ENCODE measurements around the gene OBSL1.

OBSL1 gene

GRCh38 chr2:219530048-219530963 is 41.0 kb downstream of the OBSL1 start:
- DNase-seq = peak; percentile 90 to 95 (median 94)

- no peak for DNase-seq
These were observed 43.9 kb downstream of the OBSL1 start for GRCh38 chr2:219527472-219527871.

DNA sequence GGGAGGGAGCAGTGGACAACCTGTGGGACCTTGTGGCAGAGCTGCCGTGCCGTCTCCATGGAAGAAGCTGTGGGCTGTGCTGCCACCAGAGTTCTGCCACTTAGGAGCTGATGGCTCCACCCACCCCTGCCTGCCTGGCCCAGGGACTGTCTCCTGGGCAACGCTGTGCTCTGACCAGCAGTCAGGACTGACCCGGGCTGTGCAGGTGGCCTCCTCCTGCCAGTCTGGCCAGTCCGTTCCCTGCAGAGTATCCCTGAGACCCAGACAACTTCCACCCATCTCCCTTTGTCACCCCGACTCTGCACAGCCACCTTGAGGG is 44.3 kb downstream of the OBSL1 start:
- DNase-seq = no peak

DNA sequence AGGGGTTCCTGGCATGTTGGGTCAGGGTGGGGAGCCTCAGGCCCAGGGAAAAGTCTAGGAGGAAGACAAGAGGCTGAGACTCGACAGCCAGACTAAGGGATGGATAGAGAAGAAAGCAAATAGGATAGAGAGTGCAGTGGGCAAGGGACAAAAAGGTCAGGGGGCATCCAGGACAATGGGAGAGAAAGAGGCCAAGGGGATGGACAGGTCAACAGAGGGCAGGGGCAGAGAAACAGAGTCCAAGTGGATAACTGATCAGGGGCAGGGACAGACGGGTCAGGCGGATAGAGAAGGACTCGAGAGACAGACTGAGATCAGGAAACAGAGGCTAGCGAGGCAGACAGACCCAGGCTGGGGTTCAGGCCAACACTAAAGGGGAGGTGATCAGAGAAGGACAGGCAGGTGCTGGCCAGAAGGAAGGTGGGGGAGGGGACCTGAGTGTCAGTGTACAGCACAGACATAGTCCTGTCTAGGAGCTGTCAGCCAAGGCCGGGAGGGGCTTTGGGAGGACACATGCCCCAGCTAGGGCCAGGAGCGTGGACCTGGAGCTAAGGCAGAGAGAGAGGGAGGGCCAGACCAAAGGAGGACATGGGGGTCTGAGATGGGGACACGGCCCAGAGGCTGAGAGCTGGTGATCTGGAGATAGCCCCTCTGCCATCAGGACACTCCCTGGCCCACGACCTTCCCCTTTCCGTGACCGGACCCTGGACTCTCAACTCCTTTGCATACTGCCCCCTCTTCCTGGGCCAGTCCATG is 44.8 kb downstream of the OBSL1 start:
- no peak for DNase-seq

- no peak for DNase-seq
These were observed 45.7 kb downstream of the OBSL1 start for GRCh38 chr2:219525533-219526232.

GRCh38 chr2:219524817-219525216 is 46.5 kb downstream of the OBSL1 start:
- DNase-seq = no peak

DNA sequence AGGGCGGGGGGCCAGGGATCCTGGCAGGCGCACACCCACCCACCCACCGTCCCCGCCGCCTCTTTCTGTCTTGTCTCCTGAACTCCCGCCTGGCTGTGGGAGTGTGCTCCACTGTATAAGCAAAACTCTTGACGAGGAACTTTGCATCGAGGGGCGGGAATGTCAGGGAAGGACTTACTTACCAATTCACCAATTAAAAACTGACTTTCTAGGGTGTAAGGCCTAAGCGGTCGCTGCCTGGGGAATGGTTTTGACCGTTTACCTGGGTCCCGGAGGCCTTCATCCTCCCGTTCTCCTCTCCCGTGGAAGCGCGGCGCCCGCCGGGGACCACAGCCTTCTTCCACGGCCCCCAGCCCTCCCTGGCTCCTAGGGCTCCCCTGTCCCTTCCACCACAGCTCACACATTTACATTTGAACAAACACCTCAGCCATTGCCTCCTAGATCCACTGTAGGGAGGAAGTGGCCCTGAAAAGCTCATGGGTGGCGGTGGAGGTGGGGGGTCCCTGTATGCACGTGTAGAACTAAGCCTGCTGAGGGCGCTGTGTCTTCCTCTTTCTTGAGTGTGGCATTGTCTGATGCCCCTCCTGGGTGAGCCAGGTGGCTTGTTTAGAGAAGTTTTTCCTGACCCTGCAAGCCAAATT is 48.2 kb downstream of the OBSL1 start:
- DNase-seq = no peak

- no peak for DNase-seq
These were observed 49.0 kb downstream of the OBSL1 start for GRCh38 chr2:219522111-219523030.

GRCh38 chr2:219521066-219521880 is 50.1 kb downstream of the OBSL1 start:
- peak in 2 of 4 experiments; percentile 26 to 45 for DNase-seq

- no peak for DNase-seq
These were observed 51.3 kb downstream of the OBSL1 start for GRCh38 chr2:219520079-219520478.

GRCh38 chr2:219519526-219519916 is 51.8 kb downstream of the OBSL1 start:
- no peak for DNase-seq

DNA sequence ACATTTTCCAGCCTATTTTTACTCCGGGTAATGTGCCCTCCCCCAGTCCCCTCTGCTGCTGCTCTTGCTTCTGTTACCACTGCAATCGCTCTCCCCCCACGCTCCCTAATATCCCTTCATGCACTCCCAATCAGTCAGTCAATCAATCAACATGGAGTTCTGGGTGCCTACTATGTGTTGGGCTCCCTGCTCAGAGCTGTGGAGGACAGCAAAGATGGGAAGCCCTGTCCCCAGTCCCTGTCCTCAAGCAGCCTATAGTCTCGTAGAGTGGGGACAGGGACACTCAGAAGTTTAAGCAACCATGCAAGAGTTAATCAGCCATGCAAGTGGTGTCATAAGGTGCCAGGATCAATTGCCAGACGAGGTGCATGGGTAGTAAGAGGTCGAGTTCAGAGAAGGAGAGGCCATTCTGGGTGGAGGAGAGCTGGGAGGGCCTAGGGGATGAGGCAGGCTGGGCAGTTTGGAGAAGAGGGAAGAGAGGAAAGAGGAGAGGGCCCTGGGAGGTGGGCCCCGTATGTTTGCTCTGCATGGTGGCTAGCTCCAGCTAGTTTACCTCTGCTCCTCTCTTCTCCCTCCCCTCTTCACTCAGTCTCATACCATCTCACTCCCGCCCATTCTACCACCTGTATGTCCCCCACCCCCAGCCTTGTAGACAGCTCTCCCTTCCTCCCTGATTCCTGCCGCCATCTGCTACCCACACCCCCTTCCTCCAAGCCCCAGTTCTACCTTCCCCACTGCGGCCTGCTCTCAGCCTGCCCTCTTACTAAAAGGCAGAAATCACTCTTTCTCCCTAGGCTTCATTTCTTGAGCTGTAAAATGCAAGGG is 53.2 kb downstream of the OBSL1 start:
- DNase-seq = no peak

- DNase-seq = peak in 1 of 4 experiments; percentile 6
These were observed 54.5 kb downstream of the OBSL1 start for GRCh38 chr2:219516888-219517287.

- DNase-seq = no peak
These were observed 55.3 kb downstream of the OBSL1 start for GRCh38 chr2:219515874-219516629.

- no peak for DNase-seq
These were observed 56.5 kb downstream of the OBSL1 start for GRCh38 chr2:219514836-219515235.

DNA sequence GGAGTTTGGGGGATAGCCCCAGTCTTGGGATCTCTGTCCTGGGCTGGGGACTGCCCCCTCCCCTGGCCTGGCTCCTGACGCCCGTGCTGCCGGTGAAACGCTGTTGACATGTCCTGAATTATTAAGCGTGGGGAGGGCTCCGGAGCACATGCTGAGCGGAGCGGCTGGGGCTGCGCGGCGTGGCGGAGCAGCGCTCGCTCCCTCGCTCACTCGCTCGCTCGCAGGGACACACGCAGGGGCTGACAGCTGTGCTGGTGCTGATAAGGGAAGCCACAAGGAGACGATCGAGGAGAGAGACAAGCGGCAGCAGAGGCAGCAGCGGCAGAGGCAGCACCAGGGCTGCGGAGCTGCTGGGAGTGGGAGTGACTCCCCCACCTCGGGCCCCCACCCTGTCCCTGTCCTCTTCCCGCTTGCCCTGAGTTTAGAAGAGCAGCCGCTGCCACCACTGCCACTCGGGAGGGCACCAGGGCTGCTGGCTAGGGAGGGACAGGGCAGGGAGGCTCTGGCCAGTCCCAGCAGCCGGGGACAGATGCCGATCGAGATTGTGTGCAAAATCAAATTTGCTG is 57.1 kb downstream of the OBSL1 start, which contains the start of gene ASIC4:
Gene ASIC4 (plus strand): TSS at position 287 of the 566 bp plus-strand sequence. CDS start 243 bp downstream, at position 530.
- DNase-seq = peak in 1 of 4 experiments; percentile 29

DNA sequence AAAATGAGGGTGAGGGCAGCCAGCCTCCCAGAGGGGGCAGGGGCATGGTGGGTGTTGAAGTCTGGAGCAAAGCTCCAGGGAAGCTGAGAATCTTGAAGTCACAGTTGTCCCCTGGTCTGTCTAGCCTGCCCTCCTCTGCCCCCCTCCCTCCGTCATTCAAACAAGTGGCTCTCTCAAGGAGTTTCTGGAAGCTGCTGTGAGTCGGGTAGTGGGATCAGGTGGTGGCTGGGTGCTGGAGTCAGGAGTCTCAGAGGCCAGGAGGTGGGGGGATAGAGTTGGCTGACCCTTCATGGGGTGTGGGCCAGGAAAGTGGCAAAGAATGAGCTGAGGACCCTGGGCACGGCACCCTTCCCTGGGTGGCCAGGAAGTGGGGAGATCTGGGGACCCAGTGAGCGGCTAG is 57.6 kb downstream of the OBSL1 start:
- DNase-seq = no peak

DNA sequence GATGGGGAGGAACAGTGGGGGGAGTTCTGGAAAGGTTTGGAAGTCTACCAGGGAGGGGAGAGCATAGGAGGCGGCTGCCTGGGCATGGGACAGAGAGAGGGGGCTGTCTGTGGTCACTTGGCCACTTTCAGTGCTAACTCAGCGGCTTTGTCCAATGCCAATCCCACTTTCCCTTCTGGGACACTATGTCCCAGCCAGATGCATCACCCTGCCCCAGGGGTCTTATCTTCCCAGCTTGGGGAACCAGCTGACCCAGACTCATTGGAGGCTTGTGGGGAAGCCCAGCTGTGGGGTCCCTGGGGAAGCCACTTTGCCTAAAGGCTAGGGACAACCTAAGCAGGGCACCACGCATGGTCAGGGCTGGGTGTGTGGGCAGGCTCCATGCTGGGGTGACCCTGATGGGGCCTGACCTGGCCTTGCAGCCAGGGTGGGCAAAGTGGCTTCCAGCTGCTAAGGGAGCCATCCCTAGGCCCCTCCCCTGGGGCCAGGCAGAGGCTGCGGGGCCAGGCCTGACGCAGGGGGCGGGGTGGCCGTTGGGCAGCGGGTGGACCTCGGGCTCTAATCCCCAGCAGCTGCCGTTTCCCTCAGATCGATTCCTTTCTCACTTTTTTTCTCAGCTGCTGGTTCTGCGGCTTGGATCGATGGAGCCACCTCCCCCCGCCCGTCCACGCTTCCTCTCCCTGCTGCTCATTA is 58.7 kb downstream of the OBSL1 start:
- DNase-seq = no peak
